Hepatocyte (in vitro differentiated cells): ENCODE measurements around the gene CACHD1. TPM values are rescaled to one million over a fixed set of nuclear protein-coding genes. Genes with fewer than 3 reads are reported as not detected.

Experiments used
- DNase-seq: peaks from one replicate; pipeline ENCODE4 v3.0.0-alpha.2; 2016; ENCODE audit warnings: low spot score
- H2AFZ ChIP-seq: fragments of 200-600 bp; sonication (generic); 2 replicates; pipeline ENCODE4 v1.6.0; 2016; ENCODE audit warnings: antibody characterized with exemption, mild to moderate bottlenecking
- H3K27ac ChIP-seq: fragments of 200-600 bp; sonication (generic); 2 replicates; pipeline ENCODE4 v1.5.1; 2016; ENCODE audit warnings: mild to moderate bottlenecking
- H3K27me3 ChIP-seq: fragments of 200-600 bp; sonication (generic); 2 replicates; pipeline ENCODE4 v1.6.1; 2016
- H3K36me3 ChIP-seq: fragments of 200-600 bp; sonication (generic); replicated peaks from 2 replicates; pipeline ENCODE4 v1.5.1; 2016; ENCODE audit warnings: low read depth; ENCODE audit not compliant: insufficient read depth
- H3K4me1 ChIP-seq: fragments of 200-600 bp; sonication (generic); 2 replicates; pipeline ENCODE4 v1.5.1; 2016; ENCODE audit warnings: mild to moderate bottlenecking, moderate library complexity; ENCODE audit not compliant: insufficient read depth
- H3K4me2 ChIP-seq: fragments of 200-600 bp; sonication (generic); 2 replicates; pipeline ENCODE4 v1.6.0; 2016
- H3K4me3 ChIP-seq: fragments of 200-600 bp; sonication (generic); 2 replicates; pipeline ENCODE4 v1.5.1; 2016; ENCODE audit warnings: mild to moderate bottlenecking
- H3K79me2 ChIP-seq: fragments of 200-600 bp; sonication (generic); 2 replicates; pipeline ENCODE4 v1.6.0; 2017; ENCODE audit warnings: mild to moderate bottlenecking
- H3K9me2 ChIP-seq: fragments of 200-600 bp; sonication (generic); replicated peaks from 2 replicates; pipeline ENCODE4 v1.6.0; 2017; ENCODE audit warnings: mild to moderate bottlenecking; ENCODE audit not compliant: insufficient read depth
- H3K9me3 ChIP-seq: fragments of 200-600 bp; sonication (generic); 2 replicates; pipeline ENCODE4 v1.5.1; 2016; ENCODE audit warnings: low read depth, mild to moderate bottlenecking
- H4K20me1 ChIP-seq: fragments of 200-600 bp; sonication (generic); 2 replicates; pipeline ENCODE4 v1.6.0; 2016; ENCODE audit warnings: mild to moderate bottlenecking; ENCODE audit not compliant: insufficient read depth, poor library complexity, severe bottlenecking
- CTCF ChIP-seq: fragments of 200-600 bp; sonication (generic); IDR thresholded peaks from 2 replicates; pipeline ENCODE4 v1.5.1; 2016; ENCODE audit warnings: antibody characterized with exemption, mild to moderate bottlenecking; ENCODE audit not compliant: poor library complexity
- EZH2 ChIP-seq: fragments of 200-600 bp; sonication (generic); IDR thresholded peaks from 2 replicates; pipeline ENCODE4 v1.6.1; 2016; ENCODE audit warnings: antibody characterized with exemption, mild to moderate bottlenecking, borderline replicate concordance
- EZH2phosphoT487 ChIP-seq: fragments of 200-600 bp; sonication (generic); IDR thresholded peaks from one replicate; pipeline ENCODE4 v1.6.1; 2018; ENCODE audit warnings: antibody characterized with exemption, mild to moderate bottlenecking, low read depth, moderate library complexity; ENCODE audit not compliant: unreplicated experiment, severe bottlenecking
- WGBS: methylation state at CpG from one replicate; pipeline ENCODE4 v1.1.6; 2016; ENCODE audit warnings: low lambda C conversion rate; ENCODE audit errors: missing lambda C conversion rate; 5-methylcytosine and 5-hydroxymethylcytosine counted together
- polyA plus RNA-seq: library from polyadenylated mRNA; unstranded; fragments of >200 nt; fragmentation: Nextera tagmentation; extraction: Ambion mirVana; gene quantifications from 2 replicates; pipeline ENCODE4 v1.2.1, GENCODE V29; 2016
- total RNA-seq: library from RNA; depleted of rRNA; stranded (reverse); fragments of >200 nt; gene quantifications from 2 replicates; pipeline ENCODE4 v1.2.3, GENCODE V29; 2014

Gene CACHD1
- total and polyA plus RNA-seq, 2 experiments from 2014 or later: 23.8 to 39.7 TPM

- no peak overlapping the region for H3K4me2 ChIP-seq
- H3K4me1 ChIP-seq: peaks cover 20% of the 10 kb centered on the region
- TF ChIP-seq EZH2: no peak
- TF ChIP-seq CTCF: no peak
- TF ChIP-seq EZH2phosphoT487: no peak
- H4K20me1 ChIP-seq: peaks cover 14% of the 10 kb centered on the region
- no peak overlapping the region for H2AFZ ChIP-seq
- no peaks in the 10 kb centered on the region for H3K36me3 ChIP-seq
- peaks cover 88% of the 10 kb centered on the region for H3K79me2 ChIP-seq
- no peaks in the 10 kb centered on the region for H3K9me3 ChIP-seq
- 90% methylated on average over 2 of the region's 2 CpGs for WGBS
- no peak overlapping the region for H3K27ac ChIP-seq
- H3K4me3 ChIP-seq: no peak overlapping the region
- H3K27me3 ChIP-seq: no peaks in the 10 kb centered on the region
- DNase-seq: no peak
- no peaks in the 10 kb centered on the region for H3K9me2 ChIP-seq
These were observed 62.7 kb downstream of the CACHD1 start for GRCh38 chr1:64532646-64533045.

GRCh38 chr1:64535938-64536835, 66.3 kb downstream of the CACHD1 start:
- TF ChIP-seq EZH2: no peak
- no peak for TF ChIP-seq EZH2phosphoT487
- TF ChIP-seq CTCF: no peak
- Histone ChIP-seq H3K27me3 (no peaks in the 10 kb centered on the region), H3K4me1 (peaks cover 43% of the 10 kb centered on the region), H3K27ac (peak overlapping the region; percentile 71), H4K20me1 (peaks cover 5% of the 10 kb centered on the region), H3K79me2 (peaks cover 73% of the 10 kb centered on the region), H3K36me3 (no peaks in the 10 kb centered on the region), H3K4me3 (no peak overlapping the region), H3K9me3 (no peaks in the 10 kb centered on the region), H3K4me2 (peak overlapping the region; percentile 68), H3K9me2 (no peaks in the 10 kb centered on the region), H2AFZ (no peak overlapping the region)
- DNase-seq: no peak
- 55% methylated on average over 10 of the region's 10 CpGs for WGBS

- peak; percentile 43 for DNase-seq
- WGBS: 22% methylated on average over 8 of the region's 8 CpGs
- Histone ChIP-seq H3K4me3 (no peak overlapping the region), H3K9me2 (no peaks in the 10 kb centered on the region), H3K79me2 (peaks cover 73% of the 10 kb centered on the region), H3K27ac (peak overlapping the region; percentile 71), H3K27me3 (no peaks in the 10 kb centered on the region), H3K4me1 (peaks cover 46% of the 10 kb centered on the region), H2AFZ (no peak overlapping the region), H3K4me2 (peak overlapping the region; percentile 68), H3K36me3 (no peaks in the 10 kb centered on the region), H4K20me1 (no peaks in the 10 kb centered on the region), H3K9me3 (no peaks in the 10 kb centered on the region)
- TF ChIP-seq EZH2phosphoT487 (no peak), EZH2 (no peak), CTCF (no peak)
These were observed 67.0 kb downstream of the CACHD1 start for GRCh38 chr1:64536836-64537490.
